Spleen (tissue), 7 donors: ENCODE data around the gene TMC7.

Experiments used
- POLR2A ChIP-seq, 3 donors: fragments of 450-650 bp; IDR thresholded peaks; one replicate each; pipeline ENCODE4 v1.5.1; 2017; ENCODE audit warnings: antibody characterized with exemption in 3 of 3, mild to moderate bottlenecking in 1 of 3
- TF ChIP-seq, protein P1 (sequence below), 11 experiments: fragments of 200-600 bp in 7 of 11; fragments of 450-650 bp in 4 of 11; sonication (generic) in 4 of 11; IDR thresholded peaks in 8 of 11; conservative IDR thresholded peaks in 3 of 11; 1 replicate in 7 of 11; 2 replicates in 4 of 11; pipeline versions ENCODE4 v1.4.0 to v1.8.0; 2016 to 2021; ENCODE audit warnings: antibody characterized with exemption in 11 of 11, inconsistent platforms in 4 of 11, mild to moderate bottlenecking in 1 of 11
- donor health status: DM: no; HTN: no; CAD: no; lungs with moderate emphysema.
- donor health status: DM: no; HTN: no; CAD: no.
- donor health status: DM: no; HTN: no; CAD: no.

DNA sequence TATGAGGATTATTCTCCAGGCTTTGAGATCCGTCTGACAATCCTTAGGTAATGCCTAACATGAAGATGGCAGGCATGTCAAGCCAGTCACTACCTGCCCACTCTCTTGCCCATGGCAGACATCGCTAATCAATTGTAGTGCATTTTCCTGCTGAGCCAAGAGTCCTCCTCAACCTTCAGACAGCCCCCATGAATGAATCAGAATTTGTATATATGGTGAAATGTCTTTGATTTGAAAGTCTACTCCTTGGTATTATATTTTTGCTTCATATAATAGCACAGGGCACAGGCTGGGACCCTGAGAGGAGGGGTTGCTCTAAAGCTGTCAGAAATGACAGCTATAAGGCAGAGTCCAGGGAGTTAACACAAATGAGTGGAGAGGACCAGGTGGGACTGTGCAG, 56.7 kb downstream of the TMC7 start:
- TF ChIP-seq POLR2A (IDR thresholded peaks at IDR 0.05): no peak
- TF ChIP-seq, protein P1, sequence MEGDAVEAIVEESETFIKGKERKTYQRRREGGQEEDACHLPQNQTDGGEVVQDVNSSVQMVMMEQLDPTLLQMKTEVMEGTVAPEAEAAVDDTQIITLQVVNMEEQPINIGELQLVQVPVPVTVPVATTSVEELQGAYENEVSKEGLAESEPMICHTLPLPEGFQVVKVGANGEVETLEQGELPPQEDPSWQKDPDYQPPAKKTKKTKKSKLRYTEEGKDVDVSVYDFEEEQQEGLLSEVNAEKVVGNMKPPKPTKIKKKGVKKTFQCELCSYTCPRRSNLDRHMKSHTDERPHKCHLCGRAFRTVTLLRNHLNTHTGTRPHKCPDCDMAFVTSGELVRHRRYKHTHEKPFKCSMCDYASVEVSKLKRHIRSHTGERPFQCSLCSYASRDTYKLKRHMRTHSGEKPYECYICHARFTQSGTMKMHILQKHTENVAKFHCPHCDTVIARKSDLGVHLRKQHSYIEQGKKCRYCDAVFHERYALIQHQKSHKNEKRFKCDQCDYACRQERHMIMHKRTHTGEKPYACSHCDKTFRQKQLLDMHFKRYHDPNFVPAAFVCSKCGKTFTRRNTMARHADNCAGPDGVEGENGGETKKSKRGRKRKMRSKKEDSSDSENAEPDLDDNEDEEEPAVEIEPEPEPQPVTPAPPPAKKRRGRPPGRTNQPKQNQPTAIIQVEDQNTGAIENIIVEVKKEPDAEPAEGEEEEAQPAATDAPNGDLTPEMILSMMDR (IDR thresholded peaks at IDR 0.05 in 8 of 11, conservative IDR thresholded peaks at IDR 0.05 in 3 of 11): no peak
